ENCODE measurements around the gene ACYP2.

DNA sequence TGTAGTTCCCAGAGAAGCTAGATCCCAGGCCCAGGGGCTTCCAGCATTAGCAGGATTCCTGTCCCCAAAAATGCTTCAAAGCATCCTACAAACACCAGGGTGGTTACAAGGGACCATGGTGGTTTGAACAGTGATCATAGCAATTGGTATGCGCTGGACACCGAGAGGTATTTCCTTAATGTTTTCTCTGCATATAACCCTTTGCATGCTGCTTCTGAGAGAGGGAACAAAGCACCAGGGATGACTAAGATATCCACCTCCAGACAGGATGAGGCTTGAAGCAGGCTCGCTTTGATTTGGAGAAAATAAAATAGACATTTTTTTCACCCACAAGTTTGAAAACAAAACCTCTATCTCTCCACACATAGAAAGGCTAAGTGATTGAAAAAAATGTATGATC, 191.1 kb downstream of the ACYP2 start:
- TF ChIP-seq, protein P1, sequence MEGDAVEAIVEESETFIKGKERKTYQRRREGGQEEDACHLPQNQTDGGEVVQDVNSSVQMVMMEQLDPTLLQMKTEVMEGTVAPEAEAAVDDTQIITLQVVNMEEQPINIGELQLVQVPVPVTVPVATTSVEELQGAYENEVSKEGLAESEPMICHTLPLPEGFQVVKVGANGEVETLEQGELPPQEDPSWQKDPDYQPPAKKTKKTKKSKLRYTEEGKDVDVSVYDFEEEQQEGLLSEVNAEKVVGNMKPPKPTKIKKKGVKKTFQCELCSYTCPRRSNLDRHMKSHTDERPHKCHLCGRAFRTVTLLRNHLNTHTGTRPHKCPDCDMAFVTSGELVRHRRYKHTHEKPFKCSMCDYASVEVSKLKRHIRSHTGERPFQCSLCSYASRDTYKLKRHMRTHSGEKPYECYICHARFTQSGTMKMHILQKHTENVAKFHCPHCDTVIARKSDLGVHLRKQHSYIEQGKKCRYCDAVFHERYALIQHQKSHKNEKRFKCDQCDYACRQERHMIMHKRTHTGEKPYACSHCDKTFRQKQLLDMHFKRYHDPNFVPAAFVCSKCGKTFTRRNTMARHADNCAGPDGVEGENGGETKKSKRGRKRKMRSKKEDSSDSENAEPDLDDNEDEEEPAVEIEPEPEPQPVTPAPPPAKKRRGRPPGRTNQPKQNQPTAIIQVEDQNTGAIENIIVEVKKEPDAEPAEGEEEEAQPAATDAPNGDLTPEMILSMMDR (IDR thresholded peaks at IDR 0.05; ENCODE audit: low read depth, low read length), result no peak
- no peak for TF ChIP-seq POLR2A (IDR thresholded peaks at IDR 0.05; ENCODE audit: extremely low read depth, insufficient read length)
- TF ChIP-seq, protein P2, sequence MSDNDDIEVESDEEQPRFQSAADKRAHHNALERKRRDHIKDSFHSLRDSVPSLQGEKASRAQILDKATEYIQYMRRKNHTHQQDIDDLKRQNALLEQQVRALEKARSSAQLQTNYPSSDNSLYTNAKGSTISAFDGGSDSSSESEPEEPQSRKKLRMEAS (IDR thresholded peaks at IDR 0.05; ENCODE audit: low read depth, low read length), result no peak

Measured in NB4 (cell line).